AG04449 (cell line): Measurements from ENCODE around the gene RFFL.

Source experiments
- CTCF ChIA-PET: fragments of 350-600 bp; formaldehyde crosslinking; extraction: SDS; loops from one replicate; lab custom pipeline; 2021; ENCODE audit warnings: antibody characterized with exemption; lab: Yijun Ruan, JAX
- POLR2A ChIA-PET: fragments of 400-600, 350-600 bp; formaldehyde crosslinking; extraction: SDS; loops from one replicate; lab custom pipeline; 2020; ENCODE audit warnings: antibody characterized with exemption, inconsistent platforms; lab: Yijun Ruan, JAX
- DNase-seq: peaks from one replicate; pipeline ENCODE4 v3.0.0-alpha.2; 2010; ENCODE audit warnings: low read depth, low spot score
- H3K4me3 ChIP-seq: 2 replicates; pipeline ENCODE4 v1.5.1; 2011; ENCODE audit warnings: low read depth, mild to moderate bottlenecking, control low read depth, low read length
- CTCF ChIP-seq: IDR thresholded peaks from one replicate; pipeline ENCODE4 v1.5.1; 2011; ENCODE audit warnings: mild to moderate bottlenecking, moderate library complexity, low read length, control low read depth, inconsistent platforms; ENCODE audit not compliant: insufficient read depth; ENCODE audit errors: missing control alignments

RFFL gene

GRCh38 chr17:35088881-35089585 is 25.5 kb upstream of the RFFL start:
- ChIA-PET CTCF (interaction anchor here (0.7 to 6.7 kb wide), 53 partner anchors 9 to 547 kb away, joined by 3 to 83 read pairs (median 5); partner anchors contain the start of genes FNDC8, LIG3, NLE1 and RAD51D), POLR2A (interaction anchor here (0.9 to 1.0 kb wide), 4 partner anchors 30 to 90 kb away, joined by 3 read pairs; partner anchors contain the start of gene RAD51D)
- no peak for DNase-seq
- peak overlapping the region; percentile 80 for H3K4me3 ChIP-seq
- peak; percentile 86 for TF ChIP-seq CTCF

GRCh38 chr17:35088356-35088880 is 24.9 kb upstream of the RFFL start:
- ChIA-PET CTCF (interaction anchor here (0.9 to 1.2 kb wide), 2 partner anchors 31 to 90 kb away, joined by 3 to 5 read pairs; partner anchors contain the start of gene RAD51D), POLR2A (no interaction called here)

GRCh38 chr17:35087731-35088355 is 24.3 kb upstream of the RFFL start:
- H3K4me3 ChIP-seq = peak overlapping the region; percentile 80
- CTCF ChIA-PET = interaction anchor here (0.6 to 1.2 kb wide), 3 partner anchors 25 to 89 kb away, joined by 3 to 5 read pairs (median 3); partner anchors contain the start of genes RAD51D and RFFL
- POLR2A ChIA-PET = no interaction called here
- no peak for TF ChIP-seq CTCF
- no peak for DNase-seq

More at GRCh38 chr17:35088356-35088880, 24.9 kb upstream of the RFFL start:
- peak overlapping the region; percentile 80 for H3K4me3 ChIP-seq
- TF ChIP-seq CTCF = peak; percentile 7
- no peak for DNase-seq

- ChIA-PET POLR2A (no interaction called here), CTCF (interaction anchor here (0.6 to 1.8 kb wide), 6 partner anchors 8 to 106 kb away, joined by 3 to 5 read pairs (median 4); partner anchors contain the start of gene RFFL)
- H3K4me3 ChIP-seq = no peak overlapping the region
- TF ChIP-seq CTCF = no peak
- no peak for DNase-seq
Measured at GRCh38 chr17:35086931-35087573, 23.5 kb upstream of the RFFL start.

GRCh38 chr17:35086164-35086563 is 22.7 kb upstream of the RFFL start:
- H3K4me3 ChIP-seq = no peak overlapping the region
- POLR2A ChIA-PET = no interaction called here
- no peak for TF ChIP-seq CTCF
- CTCF ChIA-PET = interaction anchor here (1.0 to 1.8 kb wide), 6 partner anchors 9 to 105 kb away, joined by 3 to 5 read pairs (median 4); no protein-coding TSS in a partner anchor
- no peak for DNase-seq
